Stimulated activated CD4-positive, alpha-beta T cell treated with anti-CD3 and anti-CD28 coated beads, Interleukin-12 subunit alpha, Interleukin-12 subunit beta, amount 100 ng/mL, for 48 hours (primary cell): Measurements from ENCODE around the gene ABCA4.

ENCODE experiments used
- DNase-seq, 3 donors: peaks; one replicate each; pipeline ENCODE4 v3.0.0-alpha.2; 2020; ENCODE audit warnings: low read depth in 2 of 3, low spot score in 1 of 3

The ABCA4 gene

DNA sequence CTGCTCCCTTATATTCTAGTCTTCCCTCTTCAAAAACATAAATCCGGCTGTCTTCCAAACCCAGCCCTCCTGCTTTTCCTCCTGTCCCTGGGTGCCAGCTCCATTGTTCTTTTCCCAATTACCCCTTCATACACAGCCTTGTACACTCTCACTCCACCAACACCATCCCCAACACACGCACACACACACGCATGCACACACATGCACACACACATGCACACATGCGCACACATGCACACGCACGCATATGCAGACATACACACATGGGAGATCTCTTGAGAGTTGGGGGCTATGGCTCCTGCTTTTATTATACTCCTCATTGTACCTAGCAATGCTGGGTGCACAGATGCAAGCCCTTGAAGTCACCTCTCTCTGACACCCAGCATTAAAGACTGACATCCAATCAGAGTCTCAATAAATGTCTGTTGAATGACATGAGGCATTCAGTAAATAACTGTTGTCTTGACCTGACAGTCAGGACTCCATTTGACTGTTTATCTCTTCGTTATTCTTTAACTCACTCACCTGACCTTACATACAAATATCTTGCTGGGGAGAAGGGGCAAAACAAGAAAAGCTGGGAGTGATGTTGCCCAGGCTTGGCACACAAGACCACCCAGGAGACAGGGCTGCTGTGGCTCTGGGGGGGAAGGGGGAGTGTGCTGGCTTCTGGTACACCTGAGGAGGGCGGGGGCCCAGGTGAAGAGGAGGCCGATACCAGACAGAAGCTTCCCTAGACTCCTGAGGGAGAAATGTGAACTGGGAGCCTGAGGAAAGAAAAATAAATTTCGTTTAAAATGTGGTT lies 16.0 kb downstream of the ABCA4 start:
- no peak for DNase-seq

DNA sequence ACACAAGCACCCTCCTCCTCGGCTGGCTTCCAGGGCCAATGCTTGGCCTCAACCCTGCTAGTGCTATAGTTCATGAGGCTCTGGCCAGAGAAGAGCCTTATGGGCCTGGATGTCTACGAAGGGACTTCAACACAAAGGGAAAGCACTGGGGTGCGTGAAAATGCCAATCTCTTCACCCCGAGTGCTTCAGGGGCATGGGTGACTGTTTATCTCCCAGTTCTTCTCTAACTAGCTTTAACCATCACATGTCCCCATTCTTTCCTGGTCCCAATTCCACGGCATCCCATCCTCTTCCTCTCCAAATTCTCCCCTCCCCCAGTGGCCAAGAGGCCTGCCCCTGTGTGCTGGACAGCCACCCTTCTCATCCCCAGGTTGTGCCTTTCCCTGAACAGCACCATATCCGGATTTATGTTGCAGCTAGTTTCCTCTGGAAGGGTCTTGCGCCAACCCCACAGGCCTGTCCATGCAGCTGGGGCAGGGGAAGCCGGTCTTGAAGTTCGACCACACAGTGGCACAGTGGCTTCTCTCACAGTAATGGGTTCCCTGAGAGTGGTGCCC lies 16.7 kb downstream of the ABCA4 start:
- no peak for DNase-seq

DNA sequence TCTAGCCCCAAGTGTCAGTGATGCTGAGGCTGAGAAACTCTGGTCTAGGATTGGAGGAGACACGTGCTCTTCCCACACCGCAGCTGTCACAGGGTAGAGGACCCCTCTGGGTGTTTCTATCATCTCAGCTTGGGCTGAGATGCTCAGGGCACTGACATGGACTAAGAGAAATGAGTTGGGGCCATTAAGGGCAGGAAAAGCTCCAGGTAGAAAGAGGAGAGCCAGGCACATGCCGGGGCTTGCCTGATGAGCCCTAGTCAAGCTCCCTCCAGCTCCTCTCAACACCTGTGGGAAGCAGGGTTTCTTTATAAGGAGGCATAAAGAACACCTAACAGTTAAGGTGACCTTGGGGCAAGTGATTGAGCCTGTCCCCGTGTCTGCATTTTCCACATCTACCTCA lies 17.3 kb downstream of the ABCA4 start:
- no peak for DNase-seq

DNA sequence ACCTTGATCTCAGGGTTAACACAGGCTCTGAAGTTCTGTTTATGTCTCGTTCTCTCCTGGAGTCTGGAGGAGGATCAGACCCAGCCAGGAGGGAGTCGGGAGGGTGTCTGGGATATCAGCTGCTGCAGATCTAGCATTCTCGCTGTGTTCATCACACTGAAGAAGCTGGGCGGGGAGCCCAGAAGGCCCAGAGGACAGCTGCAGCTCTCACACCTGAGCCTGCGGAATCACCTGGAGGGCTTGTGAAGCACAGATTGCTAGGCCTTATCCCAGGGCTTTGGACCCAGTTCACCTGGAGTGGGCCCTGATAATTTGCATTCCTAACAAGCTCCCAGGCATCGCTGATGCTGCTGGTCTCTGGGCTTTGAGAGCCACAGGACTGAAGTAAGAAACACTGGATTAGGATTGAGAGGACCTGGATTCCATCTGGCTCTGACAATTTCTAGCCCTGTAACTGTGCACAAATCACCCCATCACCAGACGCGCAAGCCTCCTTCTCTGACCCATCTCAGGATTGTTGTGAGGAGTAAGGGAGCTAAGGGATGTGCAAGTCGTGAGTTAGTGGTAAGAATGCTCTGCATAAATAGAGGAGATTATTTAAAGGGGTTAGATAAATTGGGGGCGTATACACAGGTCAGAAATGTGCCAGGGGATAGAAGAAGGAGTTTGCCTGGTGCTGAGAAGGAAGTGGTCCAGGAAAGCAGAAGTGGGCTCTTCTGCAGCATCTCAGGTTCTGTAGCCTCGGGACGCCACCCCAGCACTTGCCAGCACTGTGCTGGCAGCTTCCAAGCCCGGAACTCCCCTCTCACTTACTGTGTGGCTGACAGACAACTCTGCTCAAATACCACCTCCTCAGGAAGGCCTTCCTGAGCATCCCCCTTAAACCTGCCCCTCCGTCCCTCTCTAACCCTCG lies 19.1 kb downstream of the ABCA4 start:
- no peak for DNase-seq

DNA sequence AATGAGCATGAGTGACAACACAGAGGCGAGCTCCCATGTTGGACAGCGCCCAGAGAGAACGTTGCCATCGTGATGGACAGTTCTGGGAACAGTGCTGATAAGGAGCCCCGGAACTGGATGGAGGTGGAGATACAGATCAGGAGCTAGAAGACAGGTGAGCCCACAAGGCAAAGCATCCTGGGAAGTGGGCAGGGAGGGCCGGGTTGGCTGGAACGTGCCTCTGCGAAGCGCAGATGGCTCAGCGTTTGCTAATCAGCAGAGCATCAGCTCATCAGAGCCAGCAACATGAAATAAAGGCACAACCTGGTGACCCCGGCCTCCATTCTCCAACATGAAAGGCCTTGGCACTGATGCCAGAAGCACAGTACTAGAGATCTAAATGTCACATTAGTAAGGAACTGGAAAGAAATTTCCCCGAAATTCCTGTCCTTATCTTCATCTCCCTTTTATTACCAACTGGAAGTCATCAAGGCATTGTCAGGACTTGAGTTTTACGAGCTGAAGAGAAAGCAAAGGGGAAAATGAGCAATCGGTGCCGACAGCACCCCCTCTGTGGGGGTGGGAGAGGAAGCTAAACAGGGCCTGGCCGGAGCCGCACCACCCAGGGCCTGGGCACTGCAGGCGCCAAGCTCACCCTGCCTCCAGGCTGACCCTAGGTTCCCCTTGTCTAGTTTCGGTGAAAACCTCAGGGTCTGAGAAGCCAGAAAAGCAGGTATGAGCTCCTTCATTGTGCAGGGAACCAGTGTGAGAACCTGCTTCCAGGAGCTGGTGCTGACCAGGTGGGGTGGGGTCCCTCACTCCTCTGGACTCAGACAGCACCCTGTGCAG lies 19.9 kb downstream of the ABCA4 start:
- DNase-seq, result no peak

DNA sequence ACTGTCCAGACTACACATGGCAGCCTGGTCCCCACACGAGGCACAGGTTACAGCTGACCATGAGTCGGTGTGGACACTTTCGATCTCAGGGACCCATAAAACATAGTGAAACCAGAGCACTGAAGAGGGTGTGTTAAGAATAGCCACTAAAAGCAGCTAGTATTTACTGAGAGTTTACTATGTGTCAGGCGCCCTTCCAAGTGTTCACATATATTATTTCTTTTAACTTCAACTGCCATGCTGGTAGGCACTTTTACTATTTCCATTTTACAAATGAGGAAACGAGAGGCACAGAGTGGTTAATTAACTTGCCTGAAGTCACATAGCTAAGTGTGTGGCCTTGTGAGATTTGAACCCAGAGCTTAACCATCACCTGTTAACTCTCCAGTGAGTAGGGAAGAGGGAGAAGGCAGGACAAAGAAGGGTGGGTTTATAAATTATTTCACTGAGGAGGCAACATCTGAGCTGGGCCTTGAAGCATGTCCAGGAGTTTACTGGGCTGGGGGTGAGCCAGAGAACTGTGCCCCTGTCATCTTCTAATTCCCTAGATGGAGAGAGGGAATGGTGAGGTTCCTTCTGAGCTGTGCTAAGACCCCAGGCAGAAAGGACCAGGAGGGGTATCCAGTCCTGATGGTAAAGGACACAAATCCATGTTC lies 20.7 kb downstream of the ABCA4 start:
- DNase-seq, result no peak

DNA sequence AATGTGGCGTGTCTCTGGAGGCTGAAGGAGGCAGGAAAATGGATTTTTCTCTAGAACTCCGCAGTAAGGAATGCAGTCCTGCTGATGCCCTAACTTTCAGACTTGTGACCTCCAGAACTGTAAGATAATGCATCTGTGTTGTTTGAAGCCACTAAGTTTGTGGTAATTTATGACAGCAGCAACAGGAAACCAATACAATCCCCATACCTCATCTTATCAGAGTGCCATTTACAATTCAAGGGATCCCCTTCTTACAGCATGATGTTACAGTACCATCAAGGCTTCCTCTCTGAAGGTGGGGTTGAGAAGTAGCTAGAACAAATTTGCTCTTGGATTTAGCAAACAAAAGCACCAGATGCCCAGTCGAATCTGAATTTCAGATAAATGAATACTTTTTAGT lies 21.6 kb downstream of the ABCA4 start:
- no peak for DNase-seq

DNA sequence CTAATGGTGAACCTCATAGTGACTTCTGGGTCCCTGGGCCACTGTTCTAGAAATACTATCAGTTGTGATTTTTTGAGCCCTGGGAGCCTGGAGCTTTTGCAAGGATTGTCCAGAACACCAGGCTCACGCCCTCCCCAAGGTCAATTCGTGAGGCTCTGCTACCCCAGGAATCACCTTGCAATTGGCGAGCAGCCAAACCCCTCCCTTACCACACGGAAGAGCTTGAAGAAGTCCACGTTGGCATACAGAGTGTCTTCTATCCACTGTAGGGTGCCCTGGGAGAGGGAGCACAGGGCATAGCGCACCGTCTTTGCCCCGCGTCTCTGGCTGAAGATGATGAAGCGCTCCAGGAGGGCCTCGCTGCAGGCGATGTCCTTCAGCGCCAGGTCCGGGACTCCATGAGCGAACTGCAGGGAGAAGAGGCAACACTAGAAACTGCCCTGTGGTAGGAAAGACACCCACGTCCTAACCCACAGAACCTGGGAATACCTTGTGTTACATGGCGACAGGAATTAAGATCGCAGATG lies 22.3 kb downstream of the ABCA4 start:
- DNase-seq, result no peak

DNA sequence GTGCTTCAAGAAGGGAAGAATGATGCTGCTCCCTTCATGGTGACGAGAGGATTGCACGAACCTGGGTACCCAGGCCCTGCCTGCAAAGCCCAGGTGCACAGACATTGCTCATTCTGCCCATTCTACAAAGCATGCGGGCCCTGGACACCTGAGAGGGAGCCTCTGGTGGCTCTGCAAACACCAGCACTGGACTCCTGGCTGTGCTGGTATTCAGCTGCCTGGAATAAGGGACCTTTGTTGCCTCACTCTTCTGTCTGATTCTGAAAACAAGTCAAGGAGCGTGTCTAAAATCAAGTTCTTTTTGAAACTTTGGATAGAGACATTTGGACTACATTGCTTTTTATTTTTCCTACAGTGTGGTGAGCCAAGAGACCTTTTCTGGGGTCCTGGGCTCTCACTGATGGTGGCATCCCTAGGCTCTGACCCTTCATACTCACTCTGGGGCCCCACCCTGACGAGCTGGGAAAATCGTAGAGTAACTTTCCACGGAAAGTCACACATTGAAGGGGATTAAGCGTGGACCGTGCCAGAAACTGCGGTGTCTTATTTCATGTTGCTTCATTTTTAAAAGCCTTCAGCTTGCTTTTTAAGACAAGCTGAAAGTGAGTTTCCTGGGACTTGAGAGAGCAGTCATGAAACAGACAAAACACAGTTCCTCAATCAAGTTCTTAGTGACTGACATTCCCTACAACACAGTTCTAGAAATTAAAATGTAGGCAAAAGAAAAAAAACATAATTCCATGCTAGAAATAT lies 24.0 kb downstream of the ABCA4 start:
- DNase-seq, result no peak

DNA sequence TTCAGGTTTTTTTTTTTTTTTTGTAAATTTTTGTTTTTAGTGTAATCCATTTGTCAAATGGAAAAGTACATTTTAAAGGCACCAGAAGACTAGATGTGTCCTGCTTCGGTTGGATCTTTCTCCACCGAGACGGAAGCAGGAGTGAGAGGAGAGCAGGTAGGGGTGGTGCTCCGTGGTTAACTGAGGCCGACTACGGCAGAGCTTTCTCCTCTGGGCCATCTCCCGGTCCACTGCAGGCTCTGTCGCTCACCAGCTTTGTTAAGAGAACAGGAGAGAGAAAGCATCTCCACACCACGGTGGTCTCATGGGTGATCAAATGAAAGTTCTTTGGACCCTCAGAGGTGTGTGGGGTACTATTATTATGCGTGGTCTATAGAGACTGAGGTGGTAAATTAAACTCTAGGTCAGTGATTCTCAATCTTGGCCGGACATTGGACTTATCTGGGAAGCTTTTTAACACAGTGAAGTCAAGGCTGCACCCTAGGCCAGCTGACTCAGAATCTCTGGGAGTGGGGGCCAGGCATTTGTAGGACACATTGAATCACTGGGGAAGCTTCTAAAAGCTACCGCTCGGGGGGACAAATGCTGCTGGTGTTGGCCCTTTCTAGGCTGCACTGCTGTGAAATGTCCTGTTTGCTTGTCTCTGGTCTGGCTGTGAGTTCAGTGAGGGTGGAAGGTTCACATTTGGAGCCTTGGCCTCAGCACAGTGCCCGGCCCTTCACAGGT lies 25.0 kb downstream of the ABCA4 start:
- DNase-seq, result no peak

DNA sequence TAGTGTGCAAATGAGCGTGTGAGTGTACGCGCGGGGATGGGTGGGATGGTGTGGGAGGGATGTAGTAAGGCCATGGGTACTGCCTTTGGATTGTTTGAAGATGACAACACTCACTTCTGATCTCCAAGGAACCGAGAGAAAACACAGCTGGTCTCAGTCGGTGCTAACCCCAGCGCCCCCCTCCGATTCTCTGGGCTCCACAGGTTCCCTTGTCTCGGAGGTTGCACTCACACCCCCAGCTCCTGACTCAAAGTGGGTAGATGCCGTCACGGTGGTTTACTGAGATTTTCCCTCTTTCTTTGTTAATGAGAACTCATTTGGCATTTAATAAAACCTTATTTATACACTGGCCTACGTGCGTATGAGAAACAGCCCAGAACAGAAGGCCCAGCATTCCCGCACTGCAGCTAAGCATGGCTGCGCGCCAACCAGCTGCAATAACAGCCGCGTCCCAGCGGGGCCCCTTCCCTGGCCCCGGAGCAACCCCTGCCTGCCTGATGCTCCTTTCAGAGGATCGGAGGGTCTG lies 25.8 kb downstream of the ABCA4 start:
- no peak for DNase-seq

DNA sequence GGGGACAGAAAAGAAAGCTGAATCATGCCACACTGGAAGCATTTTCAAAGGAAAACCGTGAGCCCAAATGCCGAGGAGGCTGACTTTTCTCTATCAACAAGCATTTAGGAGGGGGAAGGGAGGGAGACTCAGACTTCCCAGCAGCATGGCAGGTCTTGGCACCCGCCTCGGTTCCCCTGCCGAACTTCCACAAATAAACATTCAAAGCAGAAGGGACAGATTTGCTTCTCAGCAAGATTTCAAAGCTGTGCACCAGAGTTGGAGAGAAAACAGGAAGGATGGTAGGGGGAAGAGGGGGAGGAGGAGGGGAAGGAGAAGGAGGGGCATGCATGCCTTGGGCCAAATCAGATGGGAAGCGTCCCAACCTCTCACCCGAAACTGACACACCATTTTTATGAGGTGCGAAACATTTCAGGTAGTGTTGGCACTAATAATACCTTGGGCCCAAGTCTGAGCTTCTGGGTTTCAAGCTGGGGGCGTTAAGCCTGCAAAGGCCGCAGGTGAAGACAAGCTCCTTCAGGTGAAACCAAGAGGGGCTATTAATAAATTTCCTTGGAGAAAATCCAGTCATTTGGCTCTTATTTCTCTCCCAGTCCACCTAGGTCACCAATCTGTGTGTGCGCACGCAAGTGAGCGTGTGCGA lies 26.4 kb downstream of the ABCA4 start:
- DNase-seq, result no peak

DNA sequence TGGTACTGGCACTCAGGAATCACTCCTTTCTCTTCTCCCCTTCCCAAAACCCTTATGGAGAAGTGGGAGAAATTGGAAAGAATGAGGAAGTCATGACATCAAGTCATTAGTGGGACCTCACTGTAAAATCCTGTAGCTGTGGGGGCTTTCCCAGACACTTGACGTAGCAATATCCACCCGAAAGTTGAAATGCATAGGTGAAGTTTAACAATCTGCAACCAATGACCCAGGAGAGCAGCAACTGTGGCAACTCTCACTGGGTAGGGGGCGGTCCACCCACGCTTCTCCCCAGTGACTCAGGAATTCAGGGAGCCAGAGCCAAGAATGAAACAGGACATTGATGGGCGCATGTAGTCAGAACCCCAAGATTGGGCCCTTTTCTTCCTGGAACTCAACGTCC lies 27.0 kb downstream of the ABCA4 start:
- DNase-seq, result no peak

DNA sequence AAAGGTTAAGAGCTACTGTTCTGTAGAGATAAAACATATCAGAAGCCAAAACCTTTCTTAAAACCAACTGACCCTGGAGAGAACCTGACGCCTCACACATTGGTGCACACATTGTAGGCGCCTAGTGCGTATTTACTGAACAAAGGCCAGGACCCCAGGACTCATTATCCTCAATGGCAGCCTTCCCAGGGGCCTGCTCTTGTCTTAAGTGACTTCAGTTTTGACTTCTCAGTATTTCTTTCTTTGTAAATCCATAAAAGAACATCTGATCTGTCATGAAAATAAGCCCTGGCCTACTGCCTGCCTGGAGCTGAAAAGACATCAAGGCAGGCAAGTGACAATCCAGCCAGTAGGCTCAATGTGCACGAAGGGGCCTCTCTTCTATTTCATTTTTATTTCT lies 27.6 kb downstream of the ABCA4 start:
- no peak for DNase-seq

DNA sequence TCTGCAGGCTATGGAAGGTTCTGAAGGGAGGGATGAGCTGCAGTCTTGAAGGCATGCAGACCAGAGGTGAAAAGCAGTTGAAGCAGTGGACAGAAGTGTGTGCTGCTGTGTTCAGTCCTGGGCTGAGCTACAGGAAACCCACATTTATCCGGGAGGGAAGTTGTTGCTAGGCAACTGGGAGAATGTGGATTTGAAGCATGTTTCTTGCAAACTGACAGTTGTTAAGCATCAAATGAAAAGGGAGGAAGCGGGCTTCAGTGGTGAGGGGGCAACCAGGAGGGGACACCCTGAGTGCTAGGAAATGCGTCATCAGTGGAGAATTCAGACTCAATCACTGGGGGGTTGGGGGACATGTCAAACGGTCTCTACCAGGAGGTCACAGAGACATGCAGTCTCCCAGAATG lies 28.7 kb downstream of the ABCA4 start:
- no peak for DNase-seq

DNA sequence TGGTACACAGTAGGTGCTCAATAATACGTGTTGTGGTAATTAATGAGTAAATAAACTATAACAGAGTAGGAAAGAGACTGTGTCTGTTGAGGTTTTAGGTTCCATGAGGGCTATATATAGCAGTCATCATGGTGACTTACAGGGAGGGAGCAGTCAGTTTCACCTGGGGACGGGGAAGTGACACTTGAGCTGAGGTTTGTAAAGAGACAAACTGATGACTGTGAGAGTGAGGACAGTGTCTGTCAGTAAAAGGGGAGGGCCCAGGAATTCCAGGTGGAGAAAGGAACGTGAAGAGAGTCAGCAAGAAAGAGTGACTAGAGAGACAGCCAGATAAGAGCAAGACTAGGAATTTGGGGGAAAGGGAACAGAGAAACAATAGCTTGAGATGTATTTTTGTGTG lies 30.2 kb downstream of the ABCA4 start:
- DNase-seq, result no peak

DNA sequence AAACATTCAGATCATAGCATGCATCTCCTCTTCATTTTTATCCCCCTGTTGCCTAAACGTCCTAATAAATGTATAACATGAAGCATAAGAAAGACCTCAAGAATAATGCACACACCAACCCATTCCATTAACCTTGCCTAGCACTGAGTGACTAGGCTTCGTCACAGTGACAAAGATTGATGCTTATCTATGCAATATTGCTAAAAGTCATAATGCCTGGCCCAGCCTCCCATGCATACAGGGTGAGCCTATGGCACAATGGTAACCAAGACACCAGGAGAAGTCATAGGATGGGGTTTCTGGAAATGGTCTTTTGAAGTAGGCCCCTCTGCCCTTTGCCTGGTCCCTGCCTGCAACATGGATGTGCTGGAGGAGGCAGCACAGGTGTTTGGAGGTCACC lies 33.8 kb downstream of the ABCA4 start:
- no peak for DNase-seq

DNA sequence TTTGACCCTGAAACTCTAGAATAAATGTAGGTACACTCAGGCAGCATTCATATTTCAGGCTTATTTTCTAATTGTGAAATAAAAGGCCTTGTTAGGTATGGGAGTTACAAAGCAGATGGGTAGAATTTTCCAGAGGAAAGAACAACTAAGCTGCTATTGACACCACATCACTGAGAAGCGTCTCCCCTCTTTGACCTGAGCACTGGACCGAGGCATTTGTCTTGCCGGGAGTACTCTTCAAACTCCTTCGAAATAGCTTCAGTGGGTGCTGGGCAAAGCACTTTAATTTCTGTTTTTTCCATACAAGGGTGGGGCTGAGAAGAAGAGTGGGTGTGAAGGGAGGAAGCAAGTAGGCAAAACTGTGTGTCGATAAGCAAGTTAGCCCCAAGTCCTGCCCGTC lies 36.4 kb downstream of the ABCA4 start:
- DNase-seq, result no peak
